HG02588 (cell line): ENCODE measurements around the gene TACR2.

ENCODE experiments used
- ATAC-seq: cut with Tn5 transposase; IDR thresholded peaks from one replicate; pipeline ENCODE4 v1.9.1; 2021; ENCODE audit warnings: mild to moderate bottlenecking, moderate library complexity; ENCODE audit not compliant: unreplicated experiment

Gene TACR2

GRCh38 chr10:69416695-69417094 lies at the start of gene TACR2:
Gene TACR2 (minus strand): TSS chr10:69416918. CDS start chr10:69416323, 595 bp downstream.
- no peak for ATAC-seq

GRCh38 chr10:69466158-69466490 lies 49.4 kb upstream of the TACR2 start:
- ATAC-seq = no peak

- no peak for ATAC-seq
Measured at GRCh38 chr10:69465457-69466157, 48.9 kb upstream of the TACR2 start.

- ATAC-seq = peak; percentile 60
Measured at GRCh38 chr10:69464801-69465401, 48.2 kb upstream of the TACR2 start.

- ATAC-seq = no peak
Measured at GRCh38 chr10:69464401-69464800, 47.7 kb upstream of the TACR2 start.

GRCh38 chr10:69463886-69464285 lies 47.2 kb upstream of the TACR2 start:
- ATAC-seq = no peak

GRCh38 chr10:69461243-69462025 lies 44.7 kb upstream of the TACR2 start:
- ATAC-seq = no peak

GRCh38 chr10:69460576-69461242 lies 44.0 kb upstream of the TACR2 start:
- no peak for ATAC-seq

- ATAC-seq = no peak
Measured at GRCh38 chr10:69459893-69460575, 43.3 kb upstream of the TACR2 start.

GRCh38 chr10:69459101-69459790 lies 42.5 kb upstream of the TACR2 start:
- ATAC-seq = no peak

- ATAC-seq = no peak
Measured at GRCh38 chr10:69458430-69459100, 41.8 kb upstream of the TACR2 start.

GRCh38 chr10:69457771-69458237 lies 41.1 kb upstream of the TACR2 start:
- ATAC-seq = no peak

- no peak for ATAC-seq
Measured at GRCh38 chr10:69456880-69457693, 40.4 kb upstream of the TACR2 start.

- ATAC-seq = no peak
Measured at GRCh38 chr10:69455006-69455763, 38.5 kb upstream of the TACR2 start.

GRCh38 chr10:69453795-69454194 lies 37.1 kb upstream of the TACR2 start:
- ATAC-seq = no peak

GRCh38 chr10:69452676-69453415 lies 36.1 kb upstream of the TACR2 start:
- ATAC-seq = no peak

GRCh38 chr10:69451784-69452251 lies 35.1 kb upstream of the TACR2 start:
- ATAC-seq = no peak
